Measurements from ENCODE around the gene ATP1A3.
"Not testable (repeated sequence)": the region's sequence is repeated elsewhere in the genome, so short reads cannot be mapped to it uniquely, and the experiment has no call there.

The ATP1A3 gene

DNA sequence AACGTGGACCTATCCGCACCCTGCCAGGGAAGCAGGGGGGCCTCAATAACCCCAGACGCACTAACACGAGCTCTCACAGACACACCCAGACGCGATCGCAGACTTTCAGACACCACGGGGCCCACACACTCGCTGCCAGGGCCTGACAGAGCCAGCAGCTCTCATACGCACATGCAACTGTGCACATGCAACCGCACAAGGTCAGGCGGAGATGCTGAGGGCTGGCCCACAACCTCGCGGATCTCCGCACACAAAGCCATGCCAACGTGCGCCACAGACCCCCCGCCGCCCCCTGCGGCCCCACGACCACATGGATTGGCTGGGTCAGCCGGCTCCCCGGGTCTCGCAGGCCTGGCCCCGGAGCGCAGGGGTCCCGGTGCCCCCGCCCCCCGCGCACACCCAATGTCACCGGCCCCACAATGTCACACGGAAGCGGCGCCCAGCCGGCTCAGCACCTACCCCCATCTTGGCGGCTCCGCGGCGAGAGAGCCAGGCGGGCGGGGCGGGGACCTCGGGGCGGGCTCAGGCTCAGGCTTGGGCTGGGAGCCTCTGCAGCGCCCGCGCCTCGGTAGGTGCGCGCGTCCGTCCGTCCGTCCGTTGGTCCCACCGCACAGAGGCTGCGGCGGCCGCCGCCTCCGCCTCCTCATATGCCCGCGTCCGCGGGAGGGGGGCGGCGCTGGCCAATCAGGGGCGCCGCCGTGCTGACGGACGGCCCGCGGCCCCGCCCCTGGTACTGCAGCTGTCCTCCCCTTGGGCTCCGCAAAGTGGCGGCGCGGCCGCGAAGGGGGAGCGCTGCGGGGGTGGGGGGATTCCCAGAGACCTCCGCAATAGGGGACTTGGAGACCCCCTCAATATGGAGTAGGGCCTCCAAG lies at the start of gene ATP1A3:
Gene ATP1A3, minus strand, starts transcription at position 619 of the 872 bp plus-strand sequence. Its CDS starts 154 bp downstream, at position 465.
- DNase-seq = peak; percentile 70 to 71

DNA sequence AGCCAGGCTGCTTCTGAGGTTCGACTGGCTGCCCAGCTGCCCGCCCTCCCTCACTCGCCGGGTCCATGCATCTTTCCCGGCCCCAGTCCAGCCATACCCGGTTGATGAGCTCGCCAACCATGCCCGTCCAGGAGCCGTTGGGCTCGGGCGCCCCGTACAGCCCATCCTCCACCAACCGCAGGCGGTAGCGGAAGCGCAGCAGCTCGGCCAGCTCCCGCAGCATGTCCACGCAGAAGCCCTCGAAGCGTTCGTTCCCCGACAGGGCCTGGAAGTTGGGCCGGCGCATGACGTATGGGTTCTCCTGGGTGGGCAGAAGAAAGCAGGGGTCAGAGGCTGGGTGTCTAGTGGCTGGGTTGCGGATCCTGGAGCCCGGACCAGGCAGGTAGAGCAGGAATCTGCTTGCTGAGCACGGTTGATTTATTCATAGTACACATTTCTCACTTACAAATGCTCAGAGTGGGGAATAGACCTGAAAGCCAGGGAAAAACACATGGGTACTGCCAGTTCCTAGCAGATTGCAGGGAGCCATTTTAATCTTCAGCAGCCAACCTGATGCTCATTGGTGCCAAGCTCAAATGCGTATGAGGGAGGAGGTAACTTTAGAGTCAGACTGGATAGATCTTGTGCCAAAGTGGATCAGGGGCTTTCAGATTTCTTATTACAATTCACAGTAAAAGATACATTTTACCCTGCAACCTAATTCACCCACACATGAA lies 48.6 kb upstream of the ATP1A3 start:
- DNase-seq = no peak

DNA sequence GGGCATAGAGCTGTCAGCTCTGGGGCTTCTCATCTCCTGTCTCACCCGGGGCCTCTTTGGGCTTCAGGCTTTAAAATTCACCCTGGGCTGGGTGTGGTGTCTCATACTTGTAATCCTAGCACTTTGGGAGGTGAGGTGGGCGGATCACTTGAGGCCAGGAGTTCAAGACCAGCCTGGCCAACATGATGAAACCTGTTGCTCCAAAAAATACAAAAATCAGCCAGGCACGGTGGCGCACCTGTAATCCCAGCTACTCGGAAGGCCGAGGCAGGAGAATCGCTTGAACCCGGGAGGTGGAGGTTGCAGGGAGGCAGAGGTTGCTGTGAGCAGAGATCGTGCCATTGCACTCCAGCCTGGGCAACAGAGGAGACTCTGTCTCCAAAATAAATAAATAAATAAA lies 46.5 kb upstream of the ATP1A3 start:
- DNase-seq = not testable (repeated sequence)

DNA sequence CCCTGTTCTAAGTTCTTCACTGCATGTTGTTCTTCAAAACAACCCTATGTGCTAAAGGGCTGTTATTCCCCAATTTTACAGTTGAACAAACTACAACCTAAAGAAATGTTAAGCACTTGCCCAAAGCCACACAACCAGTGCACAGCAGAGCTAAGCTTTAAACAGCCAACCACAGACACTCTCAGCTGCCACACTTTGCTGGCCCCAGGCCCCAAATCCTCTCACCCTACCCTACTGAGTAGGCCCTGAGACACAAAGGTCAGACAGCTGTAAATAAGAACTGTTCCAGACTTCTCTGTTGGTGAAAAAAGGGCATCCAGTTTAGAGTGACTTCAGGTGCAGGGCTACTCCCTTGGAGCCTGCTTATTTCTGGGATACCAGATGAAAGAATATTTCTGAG lies 46.0 kb upstream of the ATP1A3 start:
- DNase-seq = no peak

DNA sequence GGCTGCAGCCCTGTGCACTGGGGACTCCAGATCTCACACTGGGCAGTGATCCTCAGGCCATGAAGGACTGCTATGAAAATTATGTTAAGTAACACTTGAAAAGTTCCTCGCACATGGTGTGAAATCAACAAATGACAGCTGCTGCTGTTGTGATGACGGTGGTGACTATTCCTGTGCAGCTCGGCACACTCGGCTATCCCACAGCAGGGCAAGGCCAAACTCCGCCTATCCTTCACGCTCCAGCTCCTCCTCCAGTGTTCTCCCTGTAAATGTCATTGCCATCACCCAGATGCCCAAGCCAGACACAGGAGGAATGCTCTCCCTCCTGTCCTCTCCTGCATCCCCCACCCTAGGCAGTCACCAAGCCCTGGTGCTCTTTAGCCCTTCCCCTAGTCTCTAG lies 44.6 kb upstream of the ATP1A3 start:
- no peak for DNase-seq

DNA sequence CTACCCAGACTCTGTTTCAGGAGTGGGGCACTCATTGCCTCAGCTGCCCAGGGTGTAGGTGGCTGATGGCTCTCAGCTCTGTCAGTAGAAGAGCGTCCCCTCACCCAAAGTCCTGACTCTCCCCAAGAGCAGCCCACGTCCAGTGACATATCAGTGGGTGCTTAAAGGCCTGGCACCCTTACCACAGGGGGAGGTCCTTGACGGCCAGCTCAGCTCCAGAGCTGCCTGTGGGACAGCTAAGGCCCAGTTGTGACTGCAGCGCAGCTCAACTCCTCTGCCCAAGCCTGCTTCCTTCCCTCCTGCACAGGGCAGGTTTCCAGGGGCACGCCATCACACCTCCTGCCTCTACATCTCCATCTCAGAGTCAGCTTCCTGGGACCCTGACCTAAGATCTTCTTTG lies 43.6 kb upstream of the ATP1A3 start:
- DNase-seq = no peak

DNA sequence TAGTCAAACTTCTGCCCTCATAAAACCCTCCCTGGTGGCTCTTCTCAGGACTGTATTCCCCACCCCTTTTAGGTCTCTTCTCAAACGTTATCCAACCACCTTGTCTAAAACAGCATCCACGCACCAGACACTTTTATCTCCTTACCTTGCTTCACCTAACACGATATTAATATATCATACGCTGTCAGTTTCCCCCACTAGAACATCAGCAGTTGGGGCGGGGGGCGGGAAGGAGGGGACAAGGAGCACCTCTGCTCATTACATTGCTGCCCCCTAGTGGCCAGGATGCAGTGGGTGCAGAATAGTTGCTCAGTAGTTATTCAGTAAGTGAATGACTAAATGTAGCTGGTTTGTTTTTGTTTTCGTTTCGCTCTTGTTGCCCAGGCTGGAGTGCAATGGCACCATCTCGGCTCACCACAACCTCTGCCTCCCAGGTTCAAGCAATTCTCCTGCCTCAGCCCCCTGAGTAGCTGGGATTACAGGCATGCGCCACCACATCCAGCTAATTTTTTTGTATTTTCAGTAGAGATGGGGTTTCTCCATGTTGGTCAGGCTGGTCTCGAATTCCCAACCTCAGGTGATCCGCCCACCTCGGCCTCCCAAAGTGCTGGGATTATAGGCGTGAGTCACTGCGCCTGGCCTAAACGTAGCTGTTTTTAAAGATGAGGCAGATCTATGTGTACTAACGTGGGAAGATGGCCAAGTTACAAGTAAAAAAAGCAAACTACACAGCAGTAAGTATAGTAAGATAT lies 40.8 kb upstream of the ATP1A3 start:
- DNase-seq = peak; percentile 58 to 68

DNA sequence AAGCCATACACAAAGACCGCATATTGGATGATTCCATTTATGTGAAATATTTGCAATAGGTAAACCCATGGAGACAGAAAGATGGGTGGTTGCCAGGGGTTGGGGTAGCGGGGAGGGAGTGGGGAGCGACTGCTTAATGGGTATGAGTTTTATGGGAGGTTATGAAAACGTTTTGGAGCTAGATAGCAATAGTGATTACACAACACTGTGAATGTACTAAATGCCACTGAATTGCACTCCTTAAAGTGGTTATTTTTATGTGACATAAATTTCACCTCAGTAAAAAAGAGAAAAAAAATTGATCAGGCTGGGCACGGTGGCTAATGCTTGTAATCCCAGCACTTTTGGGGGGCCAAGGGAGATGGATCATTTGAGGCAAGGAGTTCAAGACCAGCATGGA lies 39.4 kb upstream of the ATP1A3 start:
- DNase-seq = no peak

DNA sequence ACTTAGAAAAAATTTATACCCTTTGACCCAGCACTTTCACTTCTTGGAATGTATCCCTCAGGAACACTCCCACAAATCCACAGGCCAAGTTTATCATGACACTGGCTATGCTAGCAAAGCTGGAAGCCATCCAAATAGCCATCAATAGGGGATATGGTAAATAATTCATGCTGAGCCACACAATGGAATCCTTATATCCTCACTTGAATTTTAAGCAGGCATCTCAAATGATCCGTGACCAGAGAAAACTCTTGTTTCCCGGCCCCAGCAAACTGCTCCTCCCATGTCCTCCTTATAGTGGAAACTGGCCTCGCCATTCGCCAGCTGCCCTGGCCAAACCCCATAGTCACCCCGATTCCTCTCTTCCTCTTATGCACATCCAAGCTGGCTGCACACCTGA lies 38.4 kb upstream of the ATP1A3 start:
- DNase-seq = no peak

DNA sequence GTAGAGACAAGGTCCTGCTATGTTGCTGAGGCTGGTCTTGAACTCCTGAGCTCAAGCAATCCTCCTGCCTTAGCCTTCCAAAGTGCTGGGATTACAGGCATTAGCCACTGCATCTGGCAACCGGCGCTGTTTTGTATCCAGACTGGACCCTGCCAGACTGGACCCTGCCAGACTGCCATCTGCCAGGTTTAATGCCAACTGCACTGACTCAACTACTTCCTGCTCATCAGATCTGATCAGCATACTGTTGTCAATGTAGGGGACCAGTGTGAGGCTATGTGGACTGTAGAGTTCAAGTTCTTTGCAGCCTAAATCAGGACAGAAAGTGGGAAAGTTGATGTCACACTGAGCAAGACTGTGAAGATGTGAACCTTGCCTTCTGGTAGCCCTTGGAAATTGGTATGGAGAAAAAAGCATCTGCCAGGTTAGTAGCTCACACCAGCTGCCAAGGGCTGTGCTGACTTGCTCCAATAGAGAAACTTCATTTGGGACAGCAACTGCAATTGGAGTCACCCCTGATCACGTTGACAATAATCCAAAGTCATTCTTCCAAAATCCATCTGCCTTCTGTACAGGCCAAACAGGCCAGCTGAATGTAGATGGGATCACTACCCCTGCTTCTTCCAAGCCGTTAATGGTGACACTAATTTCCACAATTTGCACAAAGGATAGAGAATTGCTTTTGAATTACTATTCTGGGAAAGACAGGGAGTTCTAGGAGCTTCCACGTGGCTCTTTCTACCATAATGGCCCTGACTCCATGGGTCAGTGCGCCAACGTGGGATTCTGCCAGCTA lies 36.8 kb upstream of the ATP1A3 start:
- DNase-seq = no peak

DNA sequence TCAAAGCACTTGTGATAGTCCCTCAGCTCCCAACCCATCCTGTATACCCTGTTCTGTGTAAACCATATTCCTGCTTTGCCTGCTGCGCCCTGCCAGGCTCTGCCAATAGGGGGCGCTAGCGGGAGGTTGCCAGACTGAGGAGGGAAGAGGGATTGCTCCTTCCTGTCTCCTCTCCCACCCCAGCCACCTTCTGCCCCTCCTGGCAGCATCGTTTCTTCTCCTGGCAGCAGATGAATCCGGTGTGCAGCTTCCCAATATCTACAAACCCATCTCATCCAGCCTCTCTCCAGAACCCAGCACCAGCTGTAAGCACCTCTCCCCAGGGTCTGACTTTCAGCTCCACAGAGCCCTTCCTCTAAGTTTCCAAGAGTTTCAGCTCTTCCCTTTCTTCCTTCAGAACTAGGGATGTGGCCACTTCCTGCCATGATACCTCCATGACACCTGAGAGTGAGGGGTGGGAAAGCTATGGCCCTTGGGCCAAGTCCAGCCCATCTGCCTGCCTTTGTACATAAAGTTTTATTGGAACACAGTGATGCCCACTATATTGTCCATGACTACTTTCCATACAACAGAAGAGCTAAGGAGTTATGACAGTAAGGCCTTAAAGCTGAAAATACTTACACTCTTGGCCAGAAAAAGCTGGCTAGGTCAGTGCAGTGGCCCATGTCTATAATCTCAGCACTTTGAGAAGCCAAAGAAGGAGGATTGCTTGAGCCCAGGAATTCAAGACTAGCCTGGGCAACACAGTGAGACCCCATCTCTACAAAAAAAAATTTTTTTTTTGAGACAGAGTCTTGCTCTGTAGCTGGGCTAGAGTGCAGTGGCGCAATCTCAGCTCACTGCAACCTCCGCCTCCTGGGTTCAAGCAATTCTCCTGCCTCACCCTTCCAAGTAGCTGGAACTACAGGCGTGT lies 34.5 kb upstream of the ATP1A3 start:
- no peak for DNase-seq

DNA sequence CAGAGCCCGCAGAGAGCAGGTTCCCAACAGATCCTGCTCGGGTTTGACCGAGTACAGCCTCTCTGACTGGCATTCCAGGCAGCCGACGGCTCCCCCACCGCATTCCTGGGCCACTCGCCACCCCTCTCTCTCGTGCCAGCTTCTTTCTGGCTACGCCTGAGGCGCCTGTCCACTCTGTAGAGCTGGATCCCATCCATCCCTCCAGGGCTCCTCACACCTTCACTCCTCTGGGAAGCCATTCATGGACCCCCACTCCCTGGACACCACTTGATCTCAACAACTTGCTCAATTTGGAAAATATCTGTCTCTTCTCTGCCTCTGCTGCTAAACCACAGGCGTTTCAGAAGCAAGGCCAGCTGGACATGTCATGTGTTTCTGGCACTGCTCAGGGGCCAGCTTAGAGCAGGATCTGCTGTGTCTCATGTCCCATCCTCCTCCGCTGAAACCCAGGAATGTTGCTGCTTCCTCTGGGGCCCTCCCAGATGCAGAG lies 30.6 kb upstream of the ATP1A3 start:
- DNase-seq = no peak

DNA sequence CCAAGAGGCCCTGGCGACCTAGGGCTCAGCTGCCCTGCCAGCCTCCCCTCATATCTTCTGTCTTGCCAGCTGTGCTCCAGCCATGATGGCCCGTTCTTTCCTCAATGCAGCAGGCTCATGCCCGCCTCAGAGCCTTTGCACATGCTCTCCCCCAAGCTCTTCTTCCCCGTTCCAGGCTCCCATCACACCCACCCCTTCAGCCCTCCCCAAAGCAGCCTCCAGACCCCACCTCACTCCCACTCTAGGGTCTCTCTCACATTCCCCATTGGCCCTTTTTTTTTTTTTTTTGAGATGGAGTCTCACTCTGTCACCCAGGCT lies 29.9 kb upstream of the ATP1A3 start:
- no peak for DNase-seq

DNA sequence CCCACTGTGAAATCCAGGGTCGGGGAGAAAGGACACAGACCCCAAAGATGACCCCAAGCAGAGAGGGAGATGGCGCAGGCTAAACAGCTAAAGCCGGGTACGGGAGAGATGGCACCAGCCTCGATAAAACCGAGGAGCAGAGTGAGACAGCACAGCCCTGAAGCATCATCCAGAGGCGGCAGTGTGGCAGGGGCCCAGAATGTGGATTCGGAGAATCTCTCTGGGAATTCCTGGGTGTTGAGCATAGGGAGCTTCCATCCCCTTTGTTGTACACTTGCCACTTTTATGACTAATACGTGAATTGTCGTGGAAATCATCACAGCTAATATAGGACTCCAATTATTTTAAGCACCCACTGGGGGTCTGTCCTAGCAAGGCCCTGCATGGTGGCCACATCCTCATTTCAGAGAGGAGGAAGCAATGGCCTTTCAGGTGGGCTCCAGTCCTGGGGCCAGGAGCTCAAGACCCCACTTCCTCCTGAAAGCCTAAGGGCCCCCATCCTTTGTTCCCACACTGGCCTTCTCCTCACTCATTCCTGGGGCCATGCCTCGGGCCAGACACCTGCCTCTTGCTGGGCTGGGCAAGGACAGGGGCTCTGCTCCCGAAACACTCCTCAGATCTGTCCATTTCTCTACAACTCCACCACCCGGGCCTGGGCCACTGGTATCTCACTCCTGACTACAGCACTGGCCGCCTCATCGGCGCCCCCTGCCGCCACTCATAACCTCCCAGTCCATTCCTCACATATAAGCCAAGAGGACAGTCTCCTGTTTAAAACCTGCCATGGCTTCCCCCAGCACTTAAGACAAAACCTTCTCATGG lies 29.3 kb upstream of the ATP1A3 start:
- DNase-seq = peak; percentile 2 to 3

DNA sequence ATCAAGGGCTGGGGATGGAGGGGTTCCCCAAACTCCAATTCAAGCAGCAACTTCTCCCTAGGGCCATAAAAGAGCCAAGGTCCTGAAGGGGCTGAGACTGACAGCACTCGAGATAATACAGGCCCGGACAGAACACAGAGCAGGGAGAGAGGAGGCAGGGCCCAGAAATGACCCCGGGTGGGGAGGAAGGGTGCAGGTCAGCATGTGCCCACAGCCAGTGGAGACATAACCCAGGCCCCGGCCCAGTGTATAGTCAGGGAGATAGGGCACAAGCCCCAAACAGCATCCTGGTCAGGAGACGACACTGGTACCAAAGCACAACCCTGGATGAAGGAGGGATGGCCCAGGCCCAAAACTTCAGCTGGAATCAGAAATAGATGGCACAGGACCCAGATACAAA lies 28.6 kb upstream of the ATP1A3 start:
- no peak for DNase-seq

DNA sequence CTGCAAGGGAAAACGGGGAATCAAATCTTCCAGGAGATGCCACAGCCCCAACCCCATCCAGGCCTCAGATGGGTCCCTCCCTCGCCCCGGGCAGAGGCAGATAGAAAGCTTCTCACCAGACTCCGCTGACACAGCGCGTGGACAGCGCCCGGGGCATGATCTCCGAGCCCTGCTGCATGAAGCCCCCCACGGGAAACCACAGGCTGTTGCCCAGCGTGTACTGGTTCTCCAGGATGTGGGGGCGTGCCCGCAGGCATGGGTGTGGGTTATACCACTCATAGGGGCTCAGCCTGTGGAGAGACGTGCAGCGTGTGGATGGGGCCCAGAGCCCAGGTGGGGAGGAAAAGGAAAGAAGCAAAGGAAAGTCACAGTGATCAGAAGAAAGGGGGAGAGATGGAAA lies 27.2 kb upstream of the ATP1A3 start:
- DNase-seq = no peak

DNA sequence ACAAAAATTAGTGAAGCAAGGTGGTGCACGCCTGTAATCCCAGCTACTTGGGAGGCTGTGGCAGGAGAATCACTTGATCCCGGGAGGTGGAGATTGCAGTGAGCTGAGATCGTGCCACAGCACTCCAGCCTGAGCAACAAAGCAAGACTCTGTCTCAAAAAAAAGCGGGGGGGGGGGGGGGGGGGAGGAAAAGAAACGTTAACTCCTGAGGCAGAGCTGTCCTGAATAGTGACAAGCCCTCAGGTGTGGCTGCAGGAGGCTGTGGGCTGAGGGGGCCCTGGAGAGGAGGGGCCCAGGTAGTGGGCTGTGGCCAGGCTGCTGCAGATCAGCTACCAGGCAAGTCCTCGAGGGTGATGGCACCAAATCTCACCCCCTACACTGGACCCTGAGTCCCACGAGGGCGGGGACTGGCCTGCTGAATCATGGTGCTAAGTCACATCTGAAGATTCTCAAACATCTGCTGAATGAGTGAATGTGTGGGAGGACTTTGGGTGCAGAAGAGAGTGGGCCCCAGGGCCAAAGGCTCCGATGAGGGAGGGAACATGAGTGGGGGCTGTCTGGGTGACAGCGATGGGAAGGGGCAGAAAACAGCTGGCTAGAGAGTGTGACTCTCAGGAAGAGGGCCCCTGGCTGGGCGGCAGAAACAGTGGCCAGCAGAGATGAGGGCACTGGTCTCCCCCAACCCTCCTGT lies 24.6 kb upstream of the ATP1A3 start:
- no peak for DNase-seq

DNA sequence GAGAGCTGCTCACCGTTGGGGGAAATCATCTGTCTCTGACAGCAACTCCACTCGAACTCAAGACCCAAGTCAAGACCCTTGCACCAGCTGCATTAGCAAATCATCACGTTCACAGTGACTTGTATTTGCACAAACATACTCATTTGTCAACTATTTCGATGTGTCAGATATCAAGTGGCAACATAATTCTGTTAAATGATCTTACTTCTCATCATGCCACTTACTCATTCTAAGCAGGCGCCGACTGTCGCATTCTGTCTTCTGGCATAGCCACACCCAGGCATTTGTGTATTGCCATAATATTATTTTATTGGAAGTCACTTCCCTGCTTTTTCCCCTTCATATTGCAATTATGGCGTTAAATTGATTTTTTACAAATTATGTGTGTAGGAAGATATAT lies 23.0 kb upstream of the ATP1A3 start:
- no peak for DNase-seq

DNA sequence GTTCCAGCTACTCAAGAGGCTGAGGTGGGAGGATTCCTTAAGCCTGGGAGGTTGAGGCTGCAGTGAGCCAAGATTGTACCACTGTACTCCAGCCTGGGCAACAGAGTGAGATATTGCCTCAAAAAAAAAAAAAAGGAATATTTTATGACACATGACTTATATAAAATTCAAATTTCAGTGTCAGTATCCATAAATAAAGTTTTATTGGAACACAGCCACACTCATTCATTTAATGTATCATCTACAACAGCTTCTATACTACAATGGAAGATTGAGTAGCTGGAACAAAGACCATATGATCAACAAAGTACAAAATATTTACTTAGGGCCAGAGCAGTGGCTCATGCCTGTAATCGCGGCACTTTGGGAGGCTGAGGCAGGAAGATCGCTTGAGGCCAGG lies 18.7 kb upstream of the ATP1A3 start:
- DNase-seq = not testable (repeated sequence)

Measured in CD4-positive, alpha-beta T cell treated with Interleukin-1 beta for 1 hour (primary cell).